Vagina (tissue), 2 donors: ENCODE results near the gene HNF1A. TPM values are rescaled to one million over a fixed set of nuclear protein-coding genes. Genes with fewer than 3 reads are reported as not detected.

ENCODE experiments used
- DNase-seq, 2 donors: peaks; one replicate each; pipeline ENCODE4 v3.0.0-alpha.2; 2017; ENCODE audit errors: extremely low spot score in 2 of 2
- H3K27ac ChIP-seq: fragments of 200-600 bp; sonication (generic); one replicate; pipeline ENCODE4 v1.5.1; 2019
- H3K27me3 ChIP-seq: fragments of 200-600 bp; sonication (generic); one replicate; pipeline ENCODE4 v1.5.1; 2019
- H3K36me3 ChIP-seq, 2 donors: fragments of 200-600 bp; sonication (generic); one replicate each; pipeline ENCODE4 v1.5.1; 2017 to 2019
- H3K4me1 ChIP-seq: fragments of 200-600 bp; sonication (generic); one replicate; pipeline ENCODE4 v1.5.1; 2019
- H3K4me3 ChIP-seq, 2 donors: fragments of 200-600 bp; sonication (generic); 1 replicate in 1 of 2; 2 replicates in 1 of 2; pipeline ENCODE4 v1.5.1; 2016 to 2019
- H3K9me3 ChIP-seq: fragments of 200-600 bp; sonication (generic); one replicate; pipeline ENCODE4 v1.5.1; 2019
- POLR2A ChIP-seq, 2 donors: fragments of 450-650 bp; IDR thresholded peaks; one replicate each; pipeline ENCODE4 v1.6.1; 2017; ENCODE audit warnings: antibody characterized with exemption in 2 of 2, mild to moderate bottlenecking in 2 of 2, moderate library complexity in 2 of 2
- POLR2AphosphoS5 ChIP-seq, 2 donors: sonication (generic); formaldehyde crosslinking; IDR thresholded peaks; one replicate each; pipeline ENCODE4 v1.9.0; 2017; ENCODE audit warnings: antibody characterized with exemption in 2 of 2, mild to moderate bottlenecking in 2 of 2, low read depth in 1 of 2; ENCODE audit not compliant: insufficient read depth in 1 of 2
- intact Hi-C: fragments of 100-400 bp; cut with DNase I; formaldehyde crosslinking; loops from one replicate; pipeline ENCODE4 v1.15.1; 2023
- total RNA-seq: library from RNA; depleted of rRNA; stranded (reverse); fragments of >200 nt; gene quantifications from one replicate; pipeline ENCODE4 v1.2.3, GENCODE V29; 2016
- TF ChIP-seq, protein P1 (sequence below), 3 experiments: fragments of 450-650 bp in 2 of 3; fragments of 200-600 bp in 1 of 3; sonication (generic) in 1 of 3; IDR thresholded peaks; one replicate each; pipeline ENCODE4 v1.5.1; 2017 to 2019; ENCODE audit warnings: antibody characterized with exemption in 3 of 3, mild to moderate bottlenecking in 2 of 3, moderate library complexity in 2 of 3

Gene HNF1A
- total RNA-seq, 1 donor from 2014 or later, result not detected

DNA sequence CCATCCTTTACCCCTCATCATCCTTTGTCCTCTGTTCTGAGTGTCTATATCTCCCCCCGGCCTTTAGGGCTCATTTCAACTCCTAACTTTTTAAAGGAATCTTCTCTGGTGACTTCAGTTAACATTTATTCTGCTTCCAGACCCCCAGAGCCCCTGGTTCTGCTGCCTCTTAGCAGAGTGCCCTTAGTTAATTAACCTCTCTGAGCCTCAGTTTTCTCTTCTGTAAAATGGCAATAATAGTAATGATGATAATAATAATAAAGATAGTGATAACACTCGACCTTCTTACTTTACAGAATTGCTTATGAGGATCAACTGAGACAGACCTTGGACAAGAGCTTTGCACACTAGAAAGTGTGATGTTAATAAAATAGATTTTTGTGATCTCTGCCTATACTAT is 44.4 kb downstream of the HNF1A start:
- Histone ChIP-seq H3K9me3 (no peaks in the 10 kb centered on the region), H3K4me3 (no peak overlapping the region), H3K4me1 (no peaks in the 10 kb centered on the region), H3K36me3 (no peaks in the 10 kb centered on the region), H3K27ac (no peak overlapping the region), H3K27me3 (no peaks in the 10 kb centered on the region)
- intact Hi-C loops, result no loop called here
- no peak for DNase-seq
- TF ChIP-seq POLR2A (IDR thresholded peaks at IDR 0.05) (no peak), POLR2AphosphoS5 (IDR thresholded peaks at IDR 0.05; ENCODE audit: insufficient read depth in 1 of 2, low read depth in 1 of 2) (no peak)
- TF ChIP-seq, protein P1, sequence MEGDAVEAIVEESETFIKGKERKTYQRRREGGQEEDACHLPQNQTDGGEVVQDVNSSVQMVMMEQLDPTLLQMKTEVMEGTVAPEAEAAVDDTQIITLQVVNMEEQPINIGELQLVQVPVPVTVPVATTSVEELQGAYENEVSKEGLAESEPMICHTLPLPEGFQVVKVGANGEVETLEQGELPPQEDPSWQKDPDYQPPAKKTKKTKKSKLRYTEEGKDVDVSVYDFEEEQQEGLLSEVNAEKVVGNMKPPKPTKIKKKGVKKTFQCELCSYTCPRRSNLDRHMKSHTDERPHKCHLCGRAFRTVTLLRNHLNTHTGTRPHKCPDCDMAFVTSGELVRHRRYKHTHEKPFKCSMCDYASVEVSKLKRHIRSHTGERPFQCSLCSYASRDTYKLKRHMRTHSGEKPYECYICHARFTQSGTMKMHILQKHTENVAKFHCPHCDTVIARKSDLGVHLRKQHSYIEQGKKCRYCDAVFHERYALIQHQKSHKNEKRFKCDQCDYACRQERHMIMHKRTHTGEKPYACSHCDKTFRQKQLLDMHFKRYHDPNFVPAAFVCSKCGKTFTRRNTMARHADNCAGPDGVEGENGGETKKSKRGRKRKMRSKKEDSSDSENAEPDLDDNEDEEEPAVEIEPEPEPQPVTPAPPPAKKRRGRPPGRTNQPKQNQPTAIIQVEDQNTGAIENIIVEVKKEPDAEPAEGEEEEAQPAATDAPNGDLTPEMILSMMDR (IDR thresholded peaks at IDR 0.05), result no peak

DNA sequence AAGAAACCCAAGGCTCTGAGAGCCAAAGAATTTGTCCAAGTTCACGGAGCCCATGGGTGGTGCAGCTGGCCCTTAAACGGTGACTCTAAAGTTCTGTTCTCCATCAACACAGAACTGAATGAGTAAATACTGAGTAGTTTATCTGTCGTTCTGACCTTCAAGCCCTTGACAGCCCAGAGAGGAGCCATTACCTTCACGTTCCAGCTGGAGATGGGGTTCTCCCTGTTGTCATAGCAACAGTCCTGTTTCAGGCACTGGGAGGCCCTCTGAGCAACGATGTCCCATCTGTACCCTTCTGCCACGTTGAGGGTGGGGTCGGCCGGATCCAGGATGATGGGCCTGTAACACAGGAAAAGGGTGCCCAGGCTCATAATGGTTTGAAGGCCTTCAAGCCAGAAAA is 45.5 kb downstream of the HNF1A start:
- Histone ChIP-seq H3K36me3 (no peaks in the 10 kb centered on the region), H3K9me3 (no peaks in the 10 kb centered on the region), H3K27me3 (no peaks in the 10 kb centered on the region), H3K4me1 (no peaks in the 10 kb centered on the region), H3K4me3 (no peak overlapping the region), H3K27ac (no peak overlapping the region)
- DNase-seq, result no peak
- TF ChIP-seq, protein P1 (IDR thresholded peaks at IDR 0.05), result no peak
- TF ChIP-seq POLR2AphosphoS5 (IDR thresholded peaks at IDR 0.05; ENCODE audit: insufficient read depth in 1 of 2, low read depth in 1 of 2) (no peak), POLR2A (IDR thresholded peaks at IDR 0.05) (no peak)
- intact Hi-C loops, result no loop called here

GRCh38 chr12:121025442-121026226 is 47.3 kb downstream of the HNF1A start:
- intact Hi-C loops, result no loop called here
- H3K27me3 ChIP-seq, result no peaks in the 10 kb centered on the region

DNA sequence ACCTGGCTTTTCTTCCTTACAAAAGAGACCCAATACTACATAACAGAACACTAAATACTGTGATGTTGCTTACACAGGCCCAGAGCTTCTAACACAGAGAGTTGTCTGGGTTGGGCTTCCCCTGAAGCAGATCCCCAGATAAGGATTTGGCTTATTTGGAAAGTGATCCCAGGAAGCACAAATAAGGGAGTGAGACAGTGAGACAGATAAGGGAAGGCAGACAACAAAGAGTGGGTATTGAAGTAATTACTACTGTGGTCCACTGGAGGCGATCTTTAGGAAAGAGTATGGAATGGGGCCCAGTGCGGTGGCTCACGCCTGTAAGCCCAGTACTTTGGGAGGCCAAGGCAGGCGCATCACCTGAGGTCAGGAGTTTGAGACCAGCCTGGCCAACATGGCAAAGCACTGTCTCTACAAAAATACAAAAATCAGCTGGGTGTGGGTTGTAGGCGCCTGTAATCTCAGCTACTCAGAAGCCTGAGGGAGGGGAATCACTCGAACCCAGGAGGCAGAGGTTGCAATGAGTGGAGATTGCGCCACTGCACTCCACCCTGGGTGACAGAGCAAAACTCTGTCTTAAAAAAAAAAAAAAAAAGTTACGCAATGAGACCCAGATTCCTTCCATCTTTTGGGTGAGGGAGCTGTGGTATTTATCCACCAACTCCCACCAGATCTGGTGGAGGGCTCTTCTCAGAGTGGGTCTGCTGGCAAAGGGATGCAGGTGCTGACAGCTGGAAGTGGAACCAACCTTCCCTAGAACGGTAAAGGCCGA is 48.1 kb downstream of the HNF1A start:
- H3K4me3 ChIP-seq, result no peak overlapping the region
- H3K36me3 ChIP-seq, result no peaks in the 10 kb centered on the region
- intact Hi-C loops, result no loop called here
- no peak for DNase-seq
- no peaks in the 10 kb centered on the region for H3K4me1 ChIP-seq
- no peak overlapping the region for H3K27ac ChIP-seq
- no peaks in the 10 kb centered on the region for H3K27me3 ChIP-seq
- no peaks in the 10 kb centered on the region for H3K9me3 ChIP-seq
- TF ChIP-seq POLR2AphosphoS5 (IDR thresholded peaks at IDR 0.05; ENCODE audit: insufficient read depth in 1 of 2, low read depth in 1 of 2) (no peak), POLR2A (IDR thresholded peaks at IDR 0.05) (no peak)
- TF ChIP-seq, protein P1 (IDR thresholded peaks at IDR 0.05), result no peak

More at GRCh38 chr12:121025442-121026226, 47.3 kb downstream of the HNF1A start:
- Histone ChIP-seq H3K27ac (no peak overlapping the region), H3K4me3 (no peak overlapping the region), H3K9me3 (no peaks in the 10 kb centered on the region), H3K4me1 (no peaks in the 10 kb centered on the region), H3K36me3 (no peaks in the 10 kb centered on the region)
- TF ChIP-seq, protein P1 (IDR thresholded peaks at IDR 0.05), result no peak
- TF ChIP-seq POLR2A (IDR thresholded peaks at IDR 0.05) (no peak), POLR2AphosphoS5 (IDR thresholded peaks at IDR 0.05; ENCODE audit: insufficient read depth in 1 of 2, low read depth in 1 of 2) (no peak)
- no peak for DNase-seq
